AG04450 (cell line): Measurements from ENCODE around the gene ITPR1. TPM values are rescaled to one million over a fixed set of nuclear protein-coding genes. Genes with fewer than 3 reads are reported as not detected.

Source experiments
- CTCF ChIA-PET: fragments of 300-600, 350-600 bp; formaldehyde crosslinking; extraction: SDS; loops from one replicate; lab custom pipeline; 2022; ENCODE audit warnings: antibody characterized with exemption, inconsistent platforms; lab: Charles Lee
- POLR2A ChIA-PET: fragments of 350-600 bp; formaldehyde crosslinking; extraction: SDS; loops from one replicate; lab custom pipeline; 2021; ENCODE audit warnings: antibody characterized with exemption, inconsistent platforms; lab: Yijun Ruan, JAX
- DNase-seq: peaks from one replicate; pipeline ENCODE4 v3.0.0-alpha.2; 2011; ENCODE audit warnings: low read depth, low spot score
- H3K27ac ChIP-seq: one replicate; pipeline ENCODE4 v1.5.1; 2012; ENCODE audit warnings: low read depth, low read length, control low read depth
- H3K27me3 ChIP-seq: one replicate; pipeline ENCODE4 v1.6.0; 2012; ENCODE audit warnings: low read length; ENCODE audit not compliant: control insufficient read depth, insufficient read depth
- H3K4me3 ChIP-seq: 2 replicates; pipeline ENCODE4 v1.5.1; 2011; ENCODE audit warnings: mild to moderate bottlenecking, low read depth, low read length, control low read depth
- H3K9me3 ChIP-seq: 2 replicates; pipeline ENCODE4 v1.5.1; 2012; ENCODE audit warnings: low read length; ENCODE audit not compliant: control insufficient read depth, insufficient read depth
- CTCF ChIP-seq: IDR thresholded peaks from 2 replicates; pipeline ENCODE4 v1.5.1; 2011; ENCODE audit warnings: low read depth, low read length, control low read depth, inconsistent platforms
- polyA plus RNA-seq: library from polyadenylated mRNA; depleted of rRNA; stranded (reverse); fragments of >200 nt; gene quantifications from 2 replicates; pipeline ENCODE4 v1.2.3, GENCODE V29; 2011

Gene ITPR1
- polyA plus RNA-seq, 1 experiment: 7.4 TPM

GRCh38 chr3:4689021-4689420, 195.9 kb downstream of the ITPR1 start:
- Histone ChIP-seq H3K4me3 (no peak overlapping the region), H3K27ac (no peak overlapping the region), H3K27me3 (no peaks in the 10 kb centered on the region), H3K9me3 (no peaks in the 10 kb centered on the region)
- POLR2A ChIA-PET: no interaction called here
- TF ChIP-seq CTCF: no peak
- CTCF ChIA-PET: no interaction called here
- no peak for DNase-seq

GRCh38 chr3:4690277-4690676, 197.1 kb downstream of the ITPR1 start:
- Histone ChIP-seq H3K27me3 (no peaks in the 10 kb centered on the region), H3K27ac (no peak overlapping the region), H3K4me3 (no peak overlapping the region), H3K9me3 (no peaks in the 10 kb centered on the region)
- CTCF ChIA-PET: interaction anchor here (2.3 kb wide), 1 partner anchor 21 kb away, joined by 9 read pairs; no protein-coding TSS in a partner anchor
- no peak for DNase-seq
- POLR2A ChIA-PET: no interaction called here
- no peak for TF ChIP-seq CTCF

GRCh38 chr3:4693620-4694019, 200.5 kb downstream of the ITPR1 start:
- Histone ChIP-seq H3K4me3 (no peak overlapping the region), H3K27me3 (no peaks in the 10 kb centered on the region), H3K9me3 (no peaks in the 10 kb centered on the region), H3K27ac (no peak overlapping the region)
- ChIA-PET POLR2A (no interaction called here), CTCF (interaction anchor here (1.0 to 1.4 kb wide), 2 partner anchors 14 to 18 kb away, joined by 3 read pairs; no protein-coding TSS in a partner anchor)
- TF ChIP-seq CTCF: no peak
- DNase-seq: no peak

- H3K4me3 ChIP-seq: no peak overlapping the region
- H3K27ac ChIP-seq: no peak overlapping the region
- no peak for TF ChIP-seq CTCF
- DNase-seq: no peak
- H3K27me3 ChIP-seq: no peaks in the 10 kb centered on the region
- H3K9me3 ChIP-seq: no peaks in the 10 kb centered on the region
- ChIA-PET CTCF (interaction anchor here (0.8 to 1.3 kb wide), 2 partner anchors 16 to 345 kb away, joined by 3 to 7 read pairs; no protein-coding TSS in a partner anchor), POLR2A (no interaction called here)
These were observed 202.7 kb downstream of the ITPR1 start for GRCh38 chr3:4695846-4696245.

GRCh38 chr3:4696266-4696665, 203.1 kb downstream of the ITPR1 start:
- no peak for TF ChIP-seq CTCF
- H3K27me3 ChIP-seq: no peaks in the 10 kb centered on the region
- no peak for DNase-seq
- no peak overlapping the region for H3K27ac ChIP-seq
- ChIA-PET CTCF (interaction anchor here (0.7 to 1.4 kb wide), 4 partner anchors 15 to 359 kb away, joined by 3 to 11 read pairs (median 3); no protein-coding TSS in a partner anchor), POLR2A (no interaction called here)
- H3K4me3 ChIP-seq: no peak overlapping the region
- H3K9me3 ChIP-seq: no peaks in the 10 kb centered on the region
